Brain pericyte (primary cell): ENCODE measurements around the gene RNF187.
"Not testable (repeated sequence)": the region's sequence is repeated elsewhere in the genome, so short reads cannot be mapped to it uniquely, and the experiment has no call there.

Experiments
- DNase-seq: peaks from one replicate; pipeline ENCODE4 v3.0.0-alpha.2; 2012; ENCODE audit warnings: low read depth, low spot score

The RNF187 gene

DNA sequence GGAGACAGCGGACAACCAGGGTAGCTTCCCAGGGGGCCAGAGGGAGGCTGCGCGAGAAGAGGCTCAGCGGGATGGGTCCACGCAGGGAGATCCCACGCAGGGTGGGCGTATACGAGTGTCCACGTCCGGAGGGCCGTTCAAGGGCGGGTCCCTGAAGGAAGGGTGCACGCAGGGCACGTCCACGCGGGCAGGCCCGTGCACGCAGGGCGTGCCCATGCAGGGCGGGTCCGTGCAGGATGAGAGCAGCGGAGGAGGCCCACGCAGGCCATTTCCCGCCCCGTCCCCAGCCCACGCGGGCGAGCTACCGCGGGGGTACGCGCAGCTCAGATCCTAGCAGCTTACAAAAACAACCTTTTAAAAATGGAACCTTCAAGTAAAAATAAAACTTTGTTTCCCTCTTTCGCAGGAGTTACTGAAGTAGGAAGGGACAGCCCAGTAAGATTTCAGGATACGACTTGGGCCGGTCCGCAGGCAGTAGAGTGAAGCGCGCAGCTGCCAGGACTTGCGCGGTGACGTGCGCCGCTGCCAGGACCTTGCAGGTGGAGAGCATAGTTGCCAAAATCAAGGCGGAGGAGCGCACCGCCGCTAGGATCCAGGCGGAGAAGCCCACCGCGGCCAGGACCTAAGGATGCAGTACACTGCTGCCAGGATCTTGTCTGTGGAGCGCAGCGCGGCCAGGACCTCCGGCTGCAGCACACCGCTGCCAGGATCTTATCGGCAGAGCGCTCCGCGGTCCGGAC lies 416 bp upstream of the RNF187 start:
- peak; percentile 91 for DNase-seq

- no peak for DNase-seq
Observed at GRCh38 chr1:228488125-228488817, 1.1 kb downstream of the RNF187 start.

- no peak for DNase-seq
Observed at GRCh38 chr1:228488818-228489674, 1.9 kb downstream of the RNF187 start.

- no peak for DNase-seq
Observed at GRCh38 chr1:228490120-228491078, 3.2 kb downstream of the RNF187 start.

DNA sequence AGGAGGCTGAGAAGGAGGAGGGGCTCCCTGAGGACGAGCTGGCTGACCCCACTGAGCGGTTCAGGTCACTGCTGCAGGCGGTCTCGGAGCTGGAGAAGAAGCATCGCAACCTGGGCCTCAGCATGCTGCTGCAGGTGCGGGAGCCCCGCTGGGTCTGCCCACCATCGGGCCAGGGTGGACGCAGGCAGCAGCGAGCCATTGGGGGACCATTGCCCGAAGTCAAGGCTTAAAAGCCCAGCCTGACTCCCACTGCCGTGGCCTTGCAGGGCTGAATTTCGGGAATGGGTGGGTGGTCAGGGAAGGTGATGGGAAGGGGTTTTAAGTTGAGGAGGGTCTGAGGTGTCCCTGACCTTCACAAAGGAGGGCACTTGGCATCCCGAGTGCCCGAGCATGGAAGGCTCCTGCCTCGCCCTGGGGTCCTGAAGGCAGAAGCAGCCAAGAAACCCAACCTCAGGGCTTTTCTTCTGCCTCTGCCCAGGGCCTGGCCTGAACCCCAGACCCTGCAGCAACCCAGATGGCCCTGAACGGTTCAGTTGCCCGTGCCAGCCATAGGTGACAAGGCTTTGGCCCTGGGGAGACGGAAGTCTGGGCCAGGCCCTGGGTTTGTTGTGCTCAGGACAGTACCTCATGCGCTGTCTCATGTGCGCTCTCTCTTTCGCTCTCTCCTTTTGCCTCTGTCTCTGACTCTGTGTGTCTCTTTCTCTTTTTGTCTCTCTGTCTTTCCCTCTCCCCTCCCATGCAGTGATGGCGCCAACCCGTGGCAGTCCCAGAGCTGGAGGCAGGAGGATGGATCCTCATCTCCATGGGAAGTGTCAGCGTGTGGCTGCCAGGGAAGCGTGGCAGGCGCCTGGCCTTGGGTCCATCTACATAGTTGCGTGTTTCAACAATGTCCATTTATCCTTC lies 6.2 kb downstream of the RNF187 start:
- DNase-seq = no peak

DNA sequence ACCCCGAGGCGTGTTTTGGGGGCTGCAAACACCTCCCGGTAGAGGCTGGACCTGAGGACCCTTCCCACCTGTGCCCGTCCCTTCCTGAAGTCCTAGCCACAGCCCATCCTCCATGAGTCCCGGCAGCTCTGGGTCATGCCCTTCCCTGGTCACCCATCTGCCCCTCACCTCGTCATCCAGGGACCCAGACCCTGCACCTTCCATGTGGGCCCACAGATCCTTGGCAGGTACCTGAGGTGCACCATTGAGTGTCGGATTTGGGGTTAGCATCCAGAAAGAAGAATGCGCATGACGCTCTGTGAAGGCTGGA lies 6.8 kb downstream of the RNF187 start:
- DNase-seq = no peak

- DNase-seq = no peak
Observed at GRCh38 chr1:228494391-228494790, 7.2 kb downstream of the RNF187 start.

DNA sequence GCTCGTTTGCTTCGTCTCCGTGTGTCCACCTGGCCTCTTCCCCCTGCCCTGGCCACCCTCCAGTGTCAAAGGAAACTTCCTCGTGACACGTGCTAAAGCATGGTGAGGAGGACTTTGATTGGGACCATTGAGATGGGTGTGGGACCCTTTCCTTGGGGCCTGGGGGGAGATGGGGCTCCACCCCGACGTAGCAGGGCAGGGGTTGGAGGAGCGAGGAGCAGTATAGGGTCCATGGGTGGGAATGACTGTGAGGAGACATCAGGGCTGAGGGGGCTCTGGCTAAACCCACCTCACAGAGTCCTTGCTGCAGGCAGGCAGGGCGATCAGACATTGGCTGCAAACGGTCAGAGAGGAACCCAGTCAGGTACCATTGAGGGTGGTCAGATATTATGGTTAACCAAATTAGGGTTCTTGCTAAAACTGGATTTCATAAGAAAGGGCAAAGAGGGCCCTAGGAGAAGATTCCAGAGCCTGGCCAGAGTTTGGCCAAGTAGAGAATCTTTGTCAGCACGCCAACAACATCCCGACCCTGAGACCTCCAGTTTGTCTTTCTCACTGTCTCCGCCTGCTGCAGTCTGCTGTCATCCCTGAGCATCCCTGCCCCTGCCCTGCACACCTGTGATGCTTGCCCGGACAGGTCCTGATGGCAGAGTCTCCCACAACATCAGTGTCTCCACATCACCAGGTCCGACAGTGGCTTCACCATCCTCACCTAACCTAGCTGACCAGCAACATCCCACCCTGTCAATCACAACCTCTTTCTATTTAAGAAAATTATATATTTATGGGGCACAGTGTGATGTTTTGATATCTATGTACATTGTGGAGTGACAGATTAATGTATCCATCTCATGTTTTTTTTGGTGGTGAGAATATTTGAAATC lies 8.0 kb downstream of the RNF187 start:
- DNase-seq = no peak

DNA sequence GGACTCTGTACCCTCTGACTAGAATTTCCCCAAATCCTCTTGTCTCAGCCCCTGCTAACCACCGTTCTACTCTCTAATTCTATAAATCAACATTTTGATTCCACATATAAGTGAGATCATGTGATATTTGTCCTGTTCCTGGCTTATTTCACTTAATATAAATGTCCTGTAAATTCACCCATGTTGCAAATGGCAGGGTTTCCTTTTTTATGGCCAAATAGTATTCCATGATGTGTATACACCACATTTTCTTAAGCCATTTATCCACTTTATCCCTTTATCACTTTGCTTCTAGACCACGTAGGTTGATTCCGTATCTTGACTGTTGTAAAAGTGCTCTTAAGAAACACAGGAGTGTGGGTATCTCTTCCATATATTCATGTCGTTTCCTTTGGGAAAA lies 8.9 kb downstream of the RNF187 start:
- DNase-seq = no peak

GRCh38 chr1:228496494-228496893 lies 9.3 kb downstream of the RNF187 start:
- DNase-seq = no peak

DNA sequence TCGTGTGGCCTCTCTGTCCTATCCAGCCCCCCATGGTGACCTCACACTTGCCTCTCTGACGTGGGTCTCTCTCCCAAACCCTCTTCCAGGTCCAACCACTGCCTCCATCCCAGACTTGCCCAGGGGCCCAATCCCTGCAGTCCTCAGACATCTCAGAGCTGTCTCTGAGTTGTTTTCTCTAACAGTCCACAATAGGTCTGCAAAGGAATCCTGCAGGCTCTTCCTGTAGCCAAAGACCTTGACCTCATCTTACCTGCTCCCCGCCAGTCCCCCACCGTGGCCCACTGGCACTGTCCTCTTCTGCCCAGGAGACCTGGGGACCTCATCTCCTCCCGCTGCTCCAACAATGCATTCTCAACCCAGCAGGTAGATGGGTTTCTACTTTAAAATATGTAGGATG lies 10.0 kb downstream of the RNF187 start:
- DNase-seq = no peak

DNA sequence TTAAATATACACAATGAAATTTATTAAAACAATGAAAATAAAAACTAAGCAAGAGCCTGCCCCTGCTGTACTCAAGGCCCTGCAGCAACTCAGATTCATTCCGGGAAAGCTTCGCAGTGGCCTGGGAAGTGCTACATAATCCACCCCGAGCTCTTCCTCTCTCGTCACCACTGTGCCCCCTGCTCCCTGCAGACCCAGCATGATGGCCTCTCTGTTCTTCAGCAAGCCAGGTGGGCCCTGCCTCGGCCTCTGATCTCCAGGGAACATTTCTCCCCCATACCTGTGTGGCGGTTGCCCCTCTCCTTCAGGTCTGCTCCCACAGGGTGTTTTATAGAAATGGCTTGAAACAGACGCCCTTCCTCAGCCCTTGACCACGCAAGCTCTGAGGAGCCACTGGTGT lies 10.6 kb downstream of the RNF187 start:
- no peak for DNase-seq

DNA sequence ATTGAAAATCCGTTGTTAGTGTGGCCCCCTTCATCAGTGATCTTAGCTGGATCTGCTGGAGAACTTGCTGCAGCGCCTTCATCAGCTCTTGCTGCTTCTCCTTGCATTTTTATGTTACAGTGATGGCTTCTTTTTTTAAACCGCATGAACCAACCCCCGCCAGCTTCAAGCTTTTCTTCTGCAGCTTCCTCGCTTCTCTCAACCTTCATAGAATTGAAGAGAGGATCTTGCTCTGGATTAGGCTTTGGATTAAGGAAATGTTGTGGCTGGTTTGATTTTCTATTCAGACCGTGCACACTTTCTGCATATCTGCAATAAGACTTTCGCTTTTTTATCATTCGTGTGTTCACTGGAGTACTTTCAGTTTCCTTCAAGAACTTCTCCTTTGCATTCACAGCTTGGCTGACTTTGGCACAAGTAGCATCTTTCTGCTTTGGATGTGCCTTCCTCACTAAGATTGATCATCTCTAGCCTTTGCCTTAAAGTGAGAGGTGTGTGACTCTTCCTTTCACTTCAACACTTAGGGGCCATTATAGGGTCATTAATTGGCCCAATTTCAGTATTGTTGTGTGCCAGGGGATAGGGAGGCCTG lies 13.1 kb downstream of the RNF187 start:
- DNase-seq = no peak

- DNase-seq = no peak
Observed at GRCh38 chr1:228500901-228501871, 14.0 kb downstream of the RNF187 start.

DNA sequence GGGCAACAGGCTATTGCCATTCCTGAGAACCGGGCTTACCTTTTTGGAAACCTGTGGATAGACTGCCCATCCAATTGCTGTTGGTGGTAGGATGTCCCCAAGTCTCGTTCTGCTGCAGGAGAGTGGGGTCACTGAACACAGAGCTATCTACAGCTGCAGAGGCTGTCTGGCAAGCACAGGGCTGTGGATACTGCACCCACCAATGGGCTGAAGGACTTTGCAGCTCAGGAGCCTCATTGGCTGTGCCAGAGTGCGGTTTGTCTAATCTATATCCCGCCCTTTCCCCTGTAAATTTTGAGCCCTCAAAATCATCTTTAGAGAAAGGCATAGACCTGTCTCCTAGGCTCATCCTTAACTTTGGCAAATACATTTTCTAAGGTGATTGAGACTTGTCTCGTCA lies 15.3 kb downstream of the RNF187 start:
- DNase-seq = no peak

- not testable (repeated sequence) for DNase-seq
Observed at GRCh38 chr1:228505944-228506343, 18.8 kb downstream of the RNF187 start.

- DNase-seq = no peak
Observed at GRCh38 chr1:228507961-228508652, 20.9 kb downstream of the RNF187 start.
